ENCODE measurements around the gene KLK7. TPM values are rescaled to one million over a fixed set of nuclear protein-coding genes. Genes with fewer than 3 reads are reported as not detected.

Gene KLK7
- total RNA-seq, 1 donor from 2014 or later: not detected

DNA sequence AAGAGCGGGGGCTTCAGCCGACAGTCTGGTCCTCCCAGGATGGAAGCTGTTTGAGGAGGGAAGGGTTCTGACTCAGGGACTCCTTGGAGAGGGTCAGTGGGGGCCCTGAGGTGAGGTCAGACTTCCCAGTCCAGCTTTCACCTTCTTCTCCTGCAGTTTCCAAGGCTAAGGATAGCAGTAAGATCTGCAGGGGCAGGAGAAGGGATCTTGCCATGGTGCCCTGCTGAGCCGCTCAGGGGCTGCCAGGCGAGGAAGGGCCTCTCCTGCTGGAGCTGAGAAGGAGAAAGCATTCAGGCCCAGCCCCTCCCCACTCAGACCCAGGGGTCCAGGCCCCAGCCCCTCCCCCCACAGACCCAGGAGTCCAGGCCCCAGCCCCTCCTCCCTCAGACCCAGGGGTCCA is 1.5 kb downstream of the KLK7 start:
- ATAC-seq: peak in 1 of 2 donors; percentile 9
- Histone ChIP-seq H3K27ac (no peak overlapping the region), H3K27me3 (ENCODE audit: low read depth) (peaks cover 20% of the 10 kb centered on the region), H3K4me3 (no peak overlapping the region), H3K9me3 (no peaks in the 10 kb centered on the region), H3K36me3 (no peaks in the 10 kb centered on the region), H3K4me1 (no peaks in the 10 kb centered on the region)
- intact Hi-C loops (cut with DNase I): no loop called here
- no peak for DNase-seq
- TF ChIP-seq, protein P1, sequence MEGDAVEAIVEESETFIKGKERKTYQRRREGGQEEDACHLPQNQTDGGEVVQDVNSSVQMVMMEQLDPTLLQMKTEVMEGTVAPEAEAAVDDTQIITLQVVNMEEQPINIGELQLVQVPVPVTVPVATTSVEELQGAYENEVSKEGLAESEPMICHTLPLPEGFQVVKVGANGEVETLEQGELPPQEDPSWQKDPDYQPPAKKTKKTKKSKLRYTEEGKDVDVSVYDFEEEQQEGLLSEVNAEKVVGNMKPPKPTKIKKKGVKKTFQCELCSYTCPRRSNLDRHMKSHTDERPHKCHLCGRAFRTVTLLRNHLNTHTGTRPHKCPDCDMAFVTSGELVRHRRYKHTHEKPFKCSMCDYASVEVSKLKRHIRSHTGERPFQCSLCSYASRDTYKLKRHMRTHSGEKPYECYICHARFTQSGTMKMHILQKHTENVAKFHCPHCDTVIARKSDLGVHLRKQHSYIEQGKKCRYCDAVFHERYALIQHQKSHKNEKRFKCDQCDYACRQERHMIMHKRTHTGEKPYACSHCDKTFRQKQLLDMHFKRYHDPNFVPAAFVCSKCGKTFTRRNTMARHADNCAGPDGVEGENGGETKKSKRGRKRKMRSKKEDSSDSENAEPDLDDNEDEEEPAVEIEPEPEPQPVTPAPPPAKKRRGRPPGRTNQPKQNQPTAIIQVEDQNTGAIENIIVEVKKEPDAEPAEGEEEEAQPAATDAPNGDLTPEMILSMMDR (IDR thresholded peaks at IDR 0.05): no peak

DNA sequence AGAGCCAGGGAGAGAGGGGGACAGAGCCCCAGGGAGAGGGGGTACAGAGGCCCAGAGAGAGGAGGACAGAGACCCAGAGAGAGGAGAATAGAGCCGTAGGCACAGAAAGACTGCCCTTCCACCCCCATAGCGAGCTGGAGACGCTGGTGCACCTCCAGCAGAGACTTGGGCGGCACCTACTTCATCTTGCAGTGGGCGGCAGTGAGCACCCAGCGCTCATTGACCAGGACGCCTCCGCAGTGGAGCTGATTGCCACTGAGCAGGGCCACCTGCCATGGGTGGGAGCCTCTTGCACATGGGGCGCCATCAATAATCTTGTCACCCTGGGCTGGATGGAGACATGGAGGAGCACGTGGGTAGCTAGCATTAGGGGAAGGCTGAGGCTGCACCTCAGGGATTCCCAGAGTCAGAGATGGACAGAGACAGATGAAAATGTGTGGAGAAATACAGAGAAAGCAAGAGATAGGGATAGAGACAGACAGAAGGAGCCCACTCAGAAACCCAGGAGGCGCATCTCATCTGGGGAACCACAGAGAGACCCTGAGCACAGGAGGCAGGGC is 2.0 kb downstream of the KLK7 start:
- Histone ChIP-seq H3K4me3 (no peak overlapping the region), H3K27me3 (ENCODE audit: low read depth) (peaks cover 20% of the 10 kb centered on the region), H3K27ac (no peak overlapping the region), H3K36me3 (no peaks in the 10 kb centered on the region), H3K9me3 (no peaks in the 10 kb centered on the region), H3K4me1 (no peaks in the 10 kb centered on the region)
- intact Hi-C loops (cut with DNase I): no loop called here
- DNase-seq (no peak), ATAC-seq (no peak)
- TF ChIP-seq, protein P1 (IDR thresholded peaks at IDR 0.05): no peak

DNA sequence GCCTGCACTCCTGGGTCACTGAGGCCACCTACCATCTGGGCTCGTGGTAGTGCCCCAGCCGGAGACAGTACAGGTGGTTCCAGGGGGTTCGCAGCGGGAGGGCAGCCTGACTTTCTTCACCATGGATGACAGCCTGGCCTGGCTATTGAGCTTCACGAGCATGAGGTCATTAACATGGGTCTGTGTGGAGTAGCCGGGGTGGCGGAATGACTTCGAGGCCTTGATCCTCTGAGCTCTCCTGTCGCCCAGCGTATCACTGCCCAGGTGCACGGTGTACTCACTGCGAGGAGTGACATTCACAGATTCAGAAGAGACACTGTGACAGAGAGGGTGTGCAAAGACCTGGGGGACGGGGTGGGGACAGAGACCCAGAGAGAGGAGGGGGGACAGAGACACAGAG is 3.5 kb downstream of the KLK7 start:
- Histone ChIP-seq H3K27me3 (ENCODE audit: low read depth) (peaks cover 16% of the 10 kb centered on the region), H3K27ac (no peak overlapping the region)
- intact Hi-C loops (cut with DNase I): no loop called here

DNA sequence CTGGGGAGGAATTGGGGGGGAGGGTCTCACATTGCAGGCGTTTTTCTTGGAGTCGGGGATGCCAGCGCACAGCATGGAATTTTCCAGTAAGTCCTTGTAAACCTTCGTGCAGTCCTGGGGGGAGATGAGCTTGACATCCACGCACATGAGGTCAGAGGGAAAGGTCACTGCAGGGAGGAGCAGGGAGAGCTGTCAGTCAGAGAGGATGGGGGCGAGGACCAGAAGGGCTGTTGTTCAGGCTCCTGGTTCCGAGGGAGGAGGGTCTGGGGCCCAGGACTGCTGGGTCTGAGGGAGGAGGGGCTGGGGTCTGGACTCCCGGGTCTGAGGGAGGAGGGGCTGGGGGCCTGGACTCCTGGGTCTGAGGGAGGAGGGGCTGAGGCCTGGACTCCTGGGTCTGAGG is 4.0 kb downstream of the KLK7 start:
- no peak for ATAC-seq
- Histone ChIP-seq H3K36me3 (no peaks in the 10 kb centered on the region), H3K27ac (no peak overlapping the region), H3K27me3 (ENCODE audit: low read depth) (peaks cover 16% of the 10 kb centered on the region), H3K4me1 (no peaks in the 10 kb centered on the region), H3K4me3 (no peak overlapping the region), H3K9me3 (no peaks in the 10 kb centered on the region)
- TF ChIP-seq, protein P1 (IDR thresholded peaks at IDR 0.05): no peak
- no peak for DNase-seq
- intact Hi-C loops (cut with DNase I): no loop called here

More for the DNA sequence above, 3.5 kb downstream of the KLK7 start:
- H3K4me3 ChIP-seq: no peak overlapping the region
- H3K36me3 ChIP-seq: no peaks in the 10 kb centered on the region
- no peaks in the 10 kb centered on the region for H3K9me3 ChIP-seq
- TF ChIP-seq, protein P1 (IDR thresholded peaks at IDR 0.05): no peak
- H3K4me1 ChIP-seq: no peaks in the 10 kb centered on the region
- no peak for DNase-seq
- ATAC-seq: no peak

DNA sequence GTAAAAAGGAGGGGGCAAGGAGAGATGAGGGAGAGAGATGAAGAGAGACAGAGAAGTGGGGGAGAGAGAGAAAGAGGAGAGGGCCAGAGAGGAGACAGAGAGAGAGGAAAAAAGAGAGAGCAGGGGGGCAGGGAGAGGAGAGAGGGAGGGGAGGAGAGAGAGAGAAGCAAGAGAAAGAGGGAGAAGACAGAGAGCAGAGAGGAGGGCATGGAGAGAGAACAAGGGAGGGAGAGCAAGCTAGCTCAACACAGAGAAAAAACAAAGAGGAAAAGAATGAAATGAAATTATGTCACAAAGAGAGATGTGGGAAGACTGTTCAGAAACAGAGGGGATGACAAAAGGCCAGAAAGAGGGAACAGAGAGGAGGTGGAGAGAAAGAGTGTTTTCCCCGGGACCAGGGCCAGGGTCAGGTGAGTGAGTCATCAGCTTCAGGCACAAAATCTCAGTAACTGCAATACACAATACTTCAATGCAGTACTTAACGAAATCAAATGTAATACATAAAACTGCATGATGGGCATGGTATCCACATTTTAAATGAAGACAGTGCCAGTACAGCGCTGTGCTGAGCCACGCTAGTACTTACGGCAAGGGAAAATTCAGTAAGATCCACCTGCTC is 4.8 kb downstream of the KLK7 start:
- intact Hi-C loops (cut with DNase I): no loop called here
- TF ChIP-seq, protein P1 (IDR thresholded peaks at IDR 0.05): no peak
- H3K4me3 ChIP-seq: no peak overlapping the region
- H3K4me1 ChIP-seq: no peaks in the 10 kb centered on the region
- H3K27ac ChIP-seq: no peak overlapping the region
- no peaks in the 10 kb centered on the region for H3K36me3 ChIP-seq
- ATAC-seq (no peak), DNase-seq (no peak)
- no peaks in the 10 kb centered on the region for H3K9me3 ChIP-seq
- H3K27me3 ChIP-seq (ENCODE audit: low read depth): peaks cover 16% of the 10 kb centered on the region

Measured in lower lobe of right lung (tissue), 2 donors.